Dermis blood vessel endothelial cell (primary cell): ENCODE measurements around the gene FGF14. TPM values are rescaled to one million over a fixed set of nuclear protein-coding genes. Genes with fewer than 3 reads are reported as not detected.
"Not testable (repeated sequence)": the region's sequence is repeated elsewhere in the genome, so short reads cannot be mapped to it uniquely, and the experiment has no call there.

ENCODE experiments used
- DNase-seq: peaks from one replicate; pipeline ENCODE4 v3.0.0; 2010
- total RNA-seq: library from RNA; depleted of rRNA; stranded (reverse); fragments of >200 nt; gene quantifications from 2 replicates; pipeline ENCODE4 v1.2.3, GENCODE V29; 2014

Gene FGF14
- total RNA-seq, 1 donor from 2014 or later = 0.34 TPM

DNA sequence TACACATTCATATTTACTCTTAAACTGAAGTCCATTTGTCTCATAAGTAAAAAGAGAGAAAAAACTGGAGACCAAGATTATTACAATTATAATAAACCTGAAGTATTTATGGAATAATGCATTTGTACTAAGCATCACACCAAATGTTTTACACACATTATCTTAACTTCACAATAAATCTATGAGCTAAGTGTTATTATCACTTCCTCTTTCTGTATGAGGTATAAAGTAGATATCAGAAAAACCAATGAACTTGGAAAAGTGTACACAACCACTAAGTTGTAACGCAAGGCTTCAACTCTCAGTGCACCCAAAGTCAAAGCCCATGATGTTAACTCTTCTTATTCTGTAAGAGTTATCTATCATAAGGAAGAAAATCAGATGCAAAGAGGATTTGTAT, 274.7 kb downstream of the FGF14 start:
- DNase-seq = no peak

DNA sequence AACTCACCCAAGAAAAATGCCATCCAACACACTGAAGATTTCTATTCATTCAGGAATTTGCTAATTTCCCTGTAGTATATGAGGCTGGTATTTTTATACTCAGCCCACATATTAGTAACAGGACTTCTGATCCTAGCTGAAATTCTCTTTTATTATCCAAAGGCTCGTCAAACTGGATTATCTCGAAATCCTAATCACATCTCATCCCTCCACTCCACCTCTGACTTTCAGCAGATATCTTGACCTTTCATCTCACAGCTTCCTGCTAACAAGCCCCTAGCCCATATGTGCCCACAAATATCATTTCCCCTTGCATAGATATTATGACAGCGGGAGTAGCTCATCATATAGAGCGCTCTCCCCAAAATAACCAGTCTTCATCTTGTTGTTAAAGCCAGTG, 279.7 kb downstream of the FGF14 start:
- DNase-seq = no peak

GRCh38 chr13:102117175-102117831, 284.5 kb downstream of the FGF14 start:
- DNase-seq = no peak

DNA sequence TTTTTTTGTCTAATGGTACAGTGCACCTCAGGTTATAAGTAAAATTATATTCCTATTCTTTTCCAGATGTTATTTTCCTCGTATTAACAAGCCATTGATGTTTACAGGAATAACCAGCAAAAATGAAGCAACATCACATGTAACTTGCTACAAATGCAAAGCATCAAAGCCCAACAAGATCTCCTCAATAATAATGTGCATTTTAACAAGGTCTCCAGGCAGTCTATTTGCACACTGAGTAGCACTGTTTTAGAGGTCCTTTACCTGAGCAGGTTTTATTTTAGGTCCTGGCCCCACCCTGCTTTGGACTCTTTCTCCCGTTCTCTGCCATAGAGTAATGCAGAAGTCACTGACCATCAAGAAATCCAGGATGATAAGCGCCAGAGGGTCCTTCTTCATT, 298.4 kb downstream of the FGF14 start:
- DNase-seq = no peak

GRCh38 chr13:102100234-102100633, 301.6 kb downstream of the FGF14 start:
- DNase-seq = no peak

GRCh38 chr13:102097708-102098107, 304.1 kb downstream of the FGF14 start:
- no peak for DNase-seq

- not testable (repeated sequence) for DNase-seq
Measured at GRCh38 chr13:102093288-102093687, 308.6 kb downstream of the FGF14 start.

GRCh38 chr13:102091231-102091630, 310.6 kb downstream of the FGF14 start:
- no peak for DNase-seq

DNA sequence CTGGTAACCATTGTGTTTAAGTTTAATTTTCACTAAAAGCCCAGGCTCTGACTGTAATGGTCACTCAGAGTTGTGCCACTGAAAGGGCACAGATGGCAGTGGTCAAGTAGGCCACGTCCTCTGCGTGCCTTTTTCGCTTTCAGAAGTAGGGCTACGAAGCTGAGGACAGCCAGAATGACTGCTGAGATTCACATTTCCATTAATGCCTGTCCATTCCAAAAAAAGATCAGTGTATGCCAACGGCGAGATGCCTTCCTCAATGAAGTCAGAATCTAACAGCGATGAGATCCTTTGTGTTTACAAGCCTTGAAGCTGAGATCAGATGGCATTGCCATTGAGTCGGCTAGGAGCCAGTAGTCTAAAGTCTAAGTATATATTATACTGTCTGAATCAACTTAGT, 311.3 kb downstream of the FGF14 start:
- DNase-seq = no peak

GRCh38 chr13:102089722-102090121, 312.1 kb downstream of the FGF14 start:
- DNase-seq = no peak

GRCh38 chr13:102089177-102089576, 312.7 kb downstream of the FGF14 start:
- DNase-seq = no peak

DNA sequence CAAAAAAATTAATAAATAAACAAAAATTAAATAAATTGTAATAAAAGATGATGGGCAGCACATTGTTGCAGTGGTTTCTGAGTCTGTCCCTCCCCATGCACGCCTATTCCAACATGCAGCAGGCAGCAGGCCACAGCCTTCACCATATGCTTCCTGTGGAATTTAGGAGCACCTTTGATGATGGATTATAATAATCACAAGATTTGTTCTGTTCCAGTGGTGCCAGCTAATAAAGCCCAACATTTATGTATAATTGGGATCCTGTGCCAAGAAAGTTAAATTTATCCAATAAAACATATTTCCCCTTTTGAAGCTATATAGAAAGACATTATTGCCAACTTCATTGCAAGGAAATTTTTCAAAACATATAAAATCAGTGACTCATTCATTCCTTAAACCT, 328.6 kb downstream of the FGF14 start:
- DNase-seq = no peak

- no peak for DNase-seq
Measured at GRCh38 chr13:102071711-102072110, 330.1 kb downstream of the FGF14 start.

DNA sequence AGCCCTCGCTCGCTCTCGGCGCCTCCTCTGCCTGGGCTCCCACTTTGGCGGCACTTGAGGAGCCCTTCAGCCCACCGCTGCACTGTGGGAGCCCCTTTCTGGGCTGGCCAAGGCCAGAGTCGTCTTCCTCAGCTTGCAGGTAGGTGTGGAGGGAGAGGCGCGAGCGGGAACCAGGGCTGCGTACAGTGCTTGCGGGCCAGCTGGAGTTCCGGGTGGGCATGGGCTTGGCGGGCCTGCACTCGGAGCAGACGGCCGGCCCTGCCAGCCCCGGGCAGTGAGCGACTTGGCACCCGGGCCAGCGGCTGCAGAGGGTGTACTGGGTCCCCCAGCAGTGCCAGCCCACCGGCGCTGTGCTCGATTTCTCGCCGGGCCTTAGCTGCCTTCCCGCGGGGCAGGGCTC, 333.5 kb downstream of the FGF14 start:
- DNase-seq = not testable (repeated sequence)

- no peak for DNase-seq
Measured at GRCh38 chr13:102055090-102055779, 346.6 kb downstream of the FGF14 start.

GRCh38 chr13:102049853-102050252, 352.0 kb downstream of the FGF14 start:
- DNase-seq = no peak

GRCh38 chr13:102045731-102046130, 356.1 kb downstream of the FGF14 start:
- no peak for DNase-seq

DNA sequence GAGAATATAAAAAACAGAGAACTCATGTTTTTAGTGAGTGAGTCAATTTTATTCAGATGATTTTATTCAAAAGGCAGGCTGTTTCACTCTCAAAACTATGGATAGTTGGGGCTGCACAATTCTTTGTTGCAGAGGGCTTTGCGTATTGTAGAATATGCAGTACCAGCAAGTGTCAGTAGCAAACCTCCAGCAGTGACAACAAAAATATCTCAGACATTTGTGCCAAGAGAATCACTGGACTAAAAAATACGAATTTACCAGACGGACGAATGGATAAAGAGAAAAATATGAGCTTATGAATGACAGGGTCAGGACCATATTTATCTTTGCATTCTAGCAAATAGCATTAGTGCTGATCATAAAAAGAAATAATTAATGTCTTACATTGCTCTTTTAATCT, 359.1 kb downstream of the FGF14 start:
- DNase-seq = no peak

GRCh38 chr13:102041544-102041943, 360.3 kb downstream of the FGF14 start:
- DNase-seq = no peak

DNA sequence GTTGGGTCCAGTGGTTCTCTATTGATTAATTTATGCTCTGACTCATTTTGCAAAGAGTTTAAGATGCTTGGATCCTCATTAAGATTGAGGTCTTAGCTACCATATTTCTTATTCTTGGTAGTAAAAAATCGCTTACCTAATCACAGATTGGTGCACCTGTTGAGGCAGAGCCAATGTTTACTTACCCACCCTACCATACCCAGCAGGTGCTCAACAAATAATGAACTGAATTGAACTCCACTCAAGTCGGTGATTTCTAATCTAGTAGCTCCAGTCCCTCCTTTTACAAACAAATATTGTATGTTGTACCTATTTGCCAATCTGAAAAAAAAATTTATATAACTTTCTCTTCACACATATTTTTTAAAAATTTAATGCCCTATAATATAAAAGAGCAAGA, 361.0 kb downstream of the FGF14 start:
- DNase-seq = no peak

DNA sequence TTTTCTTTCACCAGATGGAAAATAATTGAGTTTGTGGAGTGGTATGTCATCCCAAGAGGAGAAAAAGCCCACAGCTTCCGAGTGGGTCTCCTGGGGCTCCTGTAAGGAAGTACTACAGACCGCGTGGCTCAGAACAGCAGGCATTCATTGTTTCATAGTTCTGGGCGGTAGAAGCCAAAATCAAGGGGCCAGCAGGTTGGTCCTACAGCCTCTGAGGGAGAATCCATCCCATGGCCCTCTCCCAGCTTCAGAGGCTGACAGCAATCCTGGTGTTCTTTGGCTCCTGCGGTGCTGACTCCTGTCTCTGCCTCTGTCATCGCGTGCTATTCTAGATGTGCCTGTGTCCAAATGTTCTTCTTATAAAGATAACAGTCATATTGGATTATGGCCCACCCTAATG, 362.6 kb downstream of the FGF14 start:
- no peak for DNase-seq

GRCh38 chr13:102038787-102039186, 363.1 kb downstream of the FGF14 start:
- DNase-seq = no peak

GRCh38 chr13:102035969-102036368, 365.9 kb downstream of the FGF14 start:
- DNase-seq = no peak

DNA sequence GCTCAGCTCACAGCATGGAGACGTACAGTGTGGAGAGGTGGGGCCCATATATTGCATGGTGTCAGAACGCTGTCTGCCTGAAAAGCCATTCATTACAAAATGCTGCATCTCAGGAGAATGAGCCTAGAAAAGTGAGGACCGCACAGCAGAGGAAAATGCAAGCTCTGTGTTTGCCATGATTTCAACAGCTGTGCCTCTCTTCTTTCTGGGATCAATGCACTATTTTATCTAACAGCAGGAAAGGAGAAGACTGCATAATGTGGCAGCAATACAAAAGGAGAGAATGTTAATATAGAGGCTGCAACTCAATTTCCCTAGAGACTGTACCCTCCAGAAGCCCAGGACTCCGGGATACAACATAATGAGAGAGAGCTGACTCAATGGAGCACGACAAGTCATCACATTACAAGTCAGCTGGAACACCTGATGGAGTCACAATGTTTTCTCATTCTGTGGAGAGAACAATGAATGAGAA, 368.0 kb downstream of the FGF14 start:
- no peak for DNase-seq

- DNase-seq = no peak
Measured at GRCh38 chr13:102033386-102033785, 368.5 kb downstream of the FGF14 start.
